NCI-H524 treated with DMSO at 0.1 percent for 48 hours (cell line): Measurements from ENCODE around the gene THADA.

ENCODE experiments used
- DNase-seq: peaks from one replicate; lab custom pipeline; 2025; lab: John Stamatoyannopoulos, UW

THADA gene

GRCh38 chr2:43444989-43445645 is 150.7 kb downstream of the THADA start:
- no peak for DNase-seq

GRCh38 chr2:43443282-43443681 is 152.6 kb downstream of the THADA start:
- no peak for DNase-seq

- no peak for DNase-seq
Measured at GRCh38 chr2:43441195-43441594, 154.6 kb downstream of the THADA start.

GRCh38 chr2:43438858-43439655 is 156.8 kb downstream of the THADA start:
- DNase-seq: no peak

DNA sequence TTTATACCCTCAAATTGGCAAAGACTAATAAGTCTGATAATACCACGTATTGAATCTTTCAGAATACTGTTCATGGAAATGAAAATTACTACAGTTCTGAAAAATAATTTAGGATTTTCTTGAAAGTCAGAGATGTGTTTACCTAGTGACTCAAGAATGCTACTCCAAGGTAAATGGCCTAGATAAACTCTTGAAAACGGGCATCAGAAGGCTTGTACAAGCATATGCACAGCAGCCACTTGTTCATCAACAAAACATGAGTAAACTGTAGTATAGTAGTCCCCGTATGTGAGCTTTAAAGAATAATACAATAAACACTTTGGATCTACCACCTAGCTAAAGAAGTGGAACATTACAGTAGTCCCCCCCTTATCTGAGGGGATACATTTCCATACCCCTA is 157.5 kb downstream of the THADA start:
- DNase-seq: no peak

DNA sequence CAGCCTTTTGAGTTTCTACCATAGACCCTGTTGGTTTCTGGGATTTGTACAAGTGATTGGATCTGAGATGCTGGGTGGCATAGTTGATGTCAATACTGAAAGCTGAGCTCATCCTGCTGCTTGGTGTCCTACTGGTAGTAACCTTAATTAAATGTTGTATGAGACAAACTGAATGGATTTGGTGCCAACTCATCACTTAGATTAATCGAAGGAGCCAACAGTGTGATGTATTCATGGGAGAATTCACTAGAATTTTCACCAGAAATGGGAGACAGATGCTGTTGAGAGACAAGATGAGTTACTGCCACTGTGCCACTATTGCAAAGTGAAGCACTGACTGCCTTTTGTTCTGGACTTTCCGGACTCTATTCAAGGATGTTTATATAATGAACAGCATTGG is 158.5 kb downstream of the THADA start:
- no peak for DNase-seq

DNA sequence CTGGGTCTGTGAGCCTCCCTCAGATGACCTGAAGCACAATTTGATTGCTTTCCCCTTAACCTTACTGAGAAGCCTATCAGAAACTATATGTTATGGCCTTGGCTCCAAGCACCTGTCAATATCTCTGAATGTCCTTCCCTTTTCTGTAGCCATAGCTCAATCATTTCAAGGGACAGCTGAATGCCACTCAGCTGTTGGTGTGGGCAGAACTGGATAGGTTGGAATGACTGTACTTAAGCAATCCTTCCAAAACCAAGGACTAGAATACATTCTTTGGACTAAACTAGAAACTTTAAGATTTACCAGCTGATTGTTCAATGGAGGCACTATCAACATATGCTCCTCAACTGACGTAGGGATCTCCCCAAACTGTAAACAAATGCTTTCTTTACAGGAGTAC is 159.4 kb downstream of the THADA start:
- no peak for DNase-seq

DNA sequence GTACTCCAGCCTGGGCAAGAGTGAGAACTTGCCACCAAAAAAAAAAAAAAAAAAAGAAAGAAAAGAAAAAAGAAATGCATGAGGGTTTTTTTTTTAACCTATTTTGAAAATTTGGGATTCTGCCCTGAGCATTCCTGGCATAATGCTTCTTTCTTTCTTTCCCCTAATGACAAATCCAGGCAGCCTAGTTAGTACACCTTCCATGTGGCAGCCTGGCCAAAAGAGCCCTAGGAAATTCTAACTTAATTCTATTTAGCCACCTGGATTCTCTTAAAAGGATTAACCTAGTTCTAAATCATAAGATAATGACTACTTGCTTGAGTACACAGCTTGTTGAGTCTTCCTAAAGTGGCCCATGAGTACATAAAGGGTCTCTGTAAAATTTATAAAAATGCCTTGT is 160.1 kb downstream of the THADA start:
- peak; percentile 80 for DNase-seq

GRCh38 chr2:43430489-43430888 is 165.3 kb downstream of the THADA start:
- no peak for DNase-seq

DNA sequence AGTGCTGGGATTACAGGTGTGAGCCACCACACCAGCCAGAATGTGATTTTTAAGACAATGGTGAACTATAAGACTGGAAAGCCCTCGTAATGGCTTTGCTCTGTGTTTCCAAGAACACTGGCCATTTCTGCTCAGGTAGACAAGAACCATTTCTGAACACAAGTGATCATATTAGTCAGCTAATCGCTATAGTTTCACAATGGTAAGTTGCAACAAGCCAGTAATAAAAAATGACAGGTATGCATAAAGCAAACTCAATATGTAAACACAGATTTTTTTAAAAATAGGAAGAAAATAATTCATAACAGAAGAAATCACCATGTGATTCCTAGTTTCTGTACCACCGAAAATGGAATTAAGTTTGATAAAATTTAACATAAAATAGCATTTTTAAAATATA is 166.5 kb downstream of the THADA start:
- no peak for DNase-seq

GRCh38 chr2:43427032-43427424 is 168.8 kb downstream of the THADA start:
- no peak for DNase-seq

DNA sequence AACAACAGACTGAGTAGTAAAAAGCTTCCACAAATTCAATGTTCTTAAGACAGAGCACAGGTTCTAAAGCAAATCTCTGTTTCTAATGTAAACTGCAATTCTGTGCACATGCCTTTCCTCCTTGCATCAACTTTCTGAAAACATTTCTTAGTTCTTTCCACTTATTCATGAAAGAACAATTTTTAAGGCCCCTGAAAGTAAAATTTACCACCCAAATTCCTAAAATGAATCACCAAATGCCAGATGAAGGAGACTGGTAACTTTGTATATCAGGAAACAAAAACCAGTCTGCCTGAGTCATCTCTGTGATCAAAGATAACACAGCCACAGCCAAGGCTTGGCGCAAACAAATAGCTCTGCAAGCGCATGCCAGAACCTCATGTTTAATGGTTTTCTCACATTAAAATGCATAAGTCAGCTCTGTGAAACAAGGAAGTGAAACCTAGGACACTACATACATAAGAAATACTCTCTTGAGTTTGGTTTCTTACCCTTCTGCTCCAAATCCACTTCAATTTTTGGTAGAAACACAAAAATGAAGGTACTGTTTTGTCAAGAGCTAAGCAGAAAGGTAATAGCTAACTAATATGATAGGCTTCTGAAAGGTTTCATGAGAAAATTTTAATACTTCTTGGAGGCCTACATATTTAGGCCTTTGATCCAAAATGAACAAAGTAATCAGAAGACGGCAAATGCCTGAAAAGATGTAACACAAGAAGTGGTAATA is 169.4 kb downstream of the THADA start:
- DNase-seq: no peak

GRCh38 chr2:43425659-43426058 is 170.2 kb downstream of the THADA start:
- no peak for DNase-seq

DNA sequence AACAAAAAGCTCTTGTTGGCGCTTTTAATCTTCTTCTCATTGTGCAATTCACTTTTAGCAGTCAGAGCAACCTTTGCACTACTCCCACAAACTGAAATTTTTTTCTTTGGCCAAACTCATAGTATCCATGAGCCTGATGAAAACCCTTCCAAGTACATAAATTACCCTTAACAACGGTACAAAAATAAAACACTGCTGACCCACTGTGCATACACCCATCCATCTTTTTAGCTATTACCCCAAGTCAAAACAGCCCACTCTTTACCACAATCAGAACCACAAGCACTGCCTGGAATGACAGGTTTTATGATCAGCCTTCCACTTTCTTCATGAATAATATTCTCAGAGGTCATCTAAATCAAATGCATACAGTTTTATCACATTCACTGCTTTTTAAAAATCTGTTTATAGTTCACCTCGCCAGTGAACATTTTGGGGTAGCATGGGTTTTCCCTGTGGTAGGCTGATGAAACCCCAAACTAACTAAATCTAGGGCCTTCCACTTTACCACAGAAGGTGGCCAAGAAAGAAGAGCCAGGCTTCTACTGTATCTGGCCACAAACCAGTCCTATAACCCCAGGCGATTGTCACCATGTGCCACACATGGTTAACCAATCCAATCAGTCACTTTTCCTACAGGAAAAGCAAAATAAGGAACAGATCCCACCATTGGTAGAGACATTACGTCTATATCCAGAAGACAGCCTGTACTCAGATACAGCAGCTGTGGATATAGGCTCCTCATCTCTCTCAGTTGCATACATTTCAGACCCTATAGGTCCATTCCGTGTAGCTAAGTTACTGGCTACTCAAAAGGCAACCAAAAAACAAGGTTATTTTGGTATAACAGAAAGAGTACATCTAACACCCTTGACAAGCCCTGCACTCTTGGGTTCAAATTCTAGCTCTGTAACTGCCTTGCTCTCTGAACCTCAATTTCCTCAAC is 171.3 kb downstream of the THADA start:
- DNase-seq: no peak

- no peak for DNase-seq
Measured at GRCh38 chr2:43423941-43424261, 171.9 kb downstream of the THADA start.

GRCh38 chr2:43421194-43421593 is 174.6 kb downstream of the THADA start:
- DNase-seq: no peak

- no peak for DNase-seq
Measured at GRCh38 chr2:43420389-43420801, 175.4 kb downstream of the THADA start.

- no peak for DNase-seq
Measured at GRCh38 chr2:43419876-43420275, 176.0 kb downstream of the THADA start.

GRCh38 chr2:43419243-43419642 is 176.6 kb downstream of the THADA start:
- no peak for DNase-seq

- DNase-seq: no peak
Measured at GRCh38 chr2:43418680-43419079, 177.2 kb downstream of the THADA start.

DNA sequence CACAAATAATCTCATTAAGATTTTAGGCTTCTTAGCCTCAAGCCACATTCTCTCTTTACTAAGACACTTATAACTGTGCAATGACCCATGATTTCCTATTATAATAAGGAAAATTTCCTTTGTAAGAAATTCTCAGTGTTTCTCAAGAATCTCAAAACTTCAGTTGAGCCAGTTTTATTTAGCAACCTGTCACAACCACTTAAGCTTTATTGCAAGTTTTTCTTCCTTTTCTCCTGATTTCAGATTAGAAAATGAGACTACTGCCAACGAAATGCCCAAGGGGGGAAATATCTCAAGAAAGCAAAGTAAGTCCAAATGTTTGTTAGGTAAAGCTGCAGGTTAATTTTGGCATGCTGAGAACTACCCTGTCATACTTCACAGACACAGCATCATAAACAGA is 178.5 kb downstream of the THADA start:
- DNase-seq: no peak

GRCh38 chr2:43415592-43415991 is 180.2 kb downstream of the THADA start:
- DNase-seq: no peak
